Vagina (tissue), 2 donors: Measurements from ENCODE around the gene AHDC1.

ENCODE experiments used
- CTCF ChIP-seq, 3 experiments: fragments of 450-650 bp in 2 of 3; fragments of 200-600 bp in 1 of 3; sonication (generic) in 1 of 3; IDR thresholded peaks; one replicate each; pipeline ENCODE4 v1.5.1; 2017 to 2019; ENCODE audit warnings: antibody characterized with exemption in 3 of 3, mild to moderate bottlenecking in 2 of 3, moderate library complexity in 2 of 3
- POLR2A ChIP-seq, 2 donors: fragments of 450-650 bp; IDR thresholded peaks; one replicate each; pipeline ENCODE4 v1.6.1; 2017; ENCODE audit warnings: antibody characterized with exemption in 2 of 2, mild to moderate bottlenecking in 2 of 2, moderate library complexity in 2 of 2

GRCh38 chr1:27570784-27571183 lies 33.2 kb downstream of the AHDC1 start:
- TF ChIP-seq POLR2A (IDR thresholded peaks at IDR 0.05) (no peak), CTCF (IDR thresholded peaks at IDR 0.05) (no peak)
